ENCODE data around the gene HLA-DPB1.

DNA sequence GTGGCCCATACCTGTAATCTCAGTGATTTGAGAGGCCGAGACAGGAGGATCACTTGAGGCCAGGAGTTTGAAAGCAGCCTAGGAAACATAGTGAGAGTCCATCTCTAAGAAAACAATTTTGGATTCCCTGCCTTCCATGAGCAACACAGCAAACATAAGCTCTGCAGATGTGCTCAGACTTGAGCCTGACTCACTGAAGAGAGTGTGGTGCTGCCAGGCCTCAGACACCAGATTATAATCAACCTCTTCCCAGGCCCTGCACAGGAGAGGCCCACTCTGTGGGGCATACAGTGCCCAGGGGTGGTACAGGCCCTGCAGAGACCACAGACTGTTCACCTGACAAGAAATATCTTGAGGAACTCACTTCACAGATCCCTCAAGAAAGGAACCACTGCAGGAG is 19.9 kb downstream of the HLA-DPB1 start:
- TF ChIP-seq POLR2A (IDR thresholded peaks at IDR 0.05) = no peak
- TF ChIP-seq, protein P1, sequence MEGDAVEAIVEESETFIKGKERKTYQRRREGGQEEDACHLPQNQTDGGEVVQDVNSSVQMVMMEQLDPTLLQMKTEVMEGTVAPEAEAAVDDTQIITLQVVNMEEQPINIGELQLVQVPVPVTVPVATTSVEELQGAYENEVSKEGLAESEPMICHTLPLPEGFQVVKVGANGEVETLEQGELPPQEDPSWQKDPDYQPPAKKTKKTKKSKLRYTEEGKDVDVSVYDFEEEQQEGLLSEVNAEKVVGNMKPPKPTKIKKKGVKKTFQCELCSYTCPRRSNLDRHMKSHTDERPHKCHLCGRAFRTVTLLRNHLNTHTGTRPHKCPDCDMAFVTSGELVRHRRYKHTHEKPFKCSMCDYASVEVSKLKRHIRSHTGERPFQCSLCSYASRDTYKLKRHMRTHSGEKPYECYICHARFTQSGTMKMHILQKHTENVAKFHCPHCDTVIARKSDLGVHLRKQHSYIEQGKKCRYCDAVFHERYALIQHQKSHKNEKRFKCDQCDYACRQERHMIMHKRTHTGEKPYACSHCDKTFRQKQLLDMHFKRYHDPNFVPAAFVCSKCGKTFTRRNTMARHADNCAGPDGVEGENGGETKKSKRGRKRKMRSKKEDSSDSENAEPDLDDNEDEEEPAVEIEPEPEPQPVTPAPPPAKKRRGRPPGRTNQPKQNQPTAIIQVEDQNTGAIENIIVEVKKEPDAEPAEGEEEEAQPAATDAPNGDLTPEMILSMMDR (IDR thresholded peaks at IDR 0.05) = no peak

All from thyroid gland (tissue), 4 donors.